OCI-LY7 (cell line): ENCODE measurements around the gene SLBP. TPM values are rescaled to one million over a fixed set of nuclear protein-coding genes. Genes with fewer than 3 reads are reported as not detected.

ENCODE experiments used
- BruUV-seq: library from RNA; stranded (reverse); fragments of 400-500 nt; replicated peaks from 2 replicates; lab custom pipeline; 2021; lab: Mats Ljungman, UMichigan
- CTCF ChIA-PET: fragments of 300-600 bp; sonication (Branson Sonifier 250); formaldehyde crosslinking; loops from one replicate; lab custom pipeline; 2022; ENCODE audit warnings: antibody characterized with exemption; ENCODE audit not compliant: unreplicated experiment; lab: Charles Lee
- POLR2A ChIA-PET: fragments of 300-600 bp; sonication (Branson Sonifier 250); formaldehyde crosslinking; loops from one replicate; lab custom pipeline; 2022; ENCODE audit warnings: antibody characterized with exemption; lab: Charles Lee
- DNase-seq: peaks from one replicate; pipeline ENCODE4 v3.0.0-alpha.2; 2015; ENCODE audit warnings: low spot score
- H2AFZ ChIP-seq: fragments of 200-600 bp; sonication (generic), shearing (Covaris generic); 2 replicates; pipeline ENCODE4 v1.6.1; 2014; ENCODE audit warnings: mild to moderate bottlenecking, antibody characterized with exemption, low read length, moderate library complexity
- H3K27ac ChIP-seq: fragments of 200-600 bp; sonication (generic); 2 replicates; pipeline ENCODE4 v1.5.1; 2014; ENCODE audit warnings: mixed run types, low read depth, mild to moderate bottlenecking, moderate library complexity, low read length, inconsistent platforms; ENCODE audit not compliant: poor library complexity, severe bottlenecking
- H3K36me3 ChIP-seq: fragments of 200-600 bp; sonication (generic); 2 replicates; pipeline ENCODE4 v1.6.1; 2014; ENCODE audit warnings: mild to moderate bottlenecking, antibody characterized with exemption, low read length, moderate library complexity, mixed read lengths; ENCODE audit not compliant: insufficient read depth
- H3K4me1 ChIP-seq: fragments of 200-600 bp; sonication (generic); 2 replicates; pipeline ENCODE4 v1.5.1; 2014; ENCODE audit warnings: mild to moderate bottlenecking, low read length; ENCODE audit not compliant: insufficient read depth, poor library complexity, severe bottlenecking
- H3K4me2 ChIP-seq: fragments of 200-600 bp; sonication (generic); 2 replicates; pipeline ENCODE4 v1.6.1; 2014; ENCODE audit warnings: mild to moderate bottlenecking, low read length
- H3K4me3 ChIP-seq: fragments of 200-600 bp; sonication (generic); 2 replicates; pipeline ENCODE4 v1.5.1; 2014; ENCODE audit warnings: mild to moderate bottlenecking, low read depth, low read length; ENCODE audit not compliant: poor library complexity, severe bottlenecking
- H3K79me2 ChIP-seq: fragments of 200-600 bp; sonication (generic); 2 replicates; pipeline ENCODE4 v1.6.1; 2016; ENCODE audit warnings: low read depth, mild to moderate bottlenecking, low read length, moderate library complexity, mixed read lengths; ENCODE audit not compliant: insufficient read depth
- H3K9me2 ChIP-seq: fragments of 200-600 bp; sonication (generic); 2 replicates; pipeline ENCODE4 v1.6.1; 2016; ENCODE audit warnings: mild to moderate bottlenecking, low read length, mixed read lengths; ENCODE audit not compliant: insufficient read depth
- H3K9me3 ChIP-seq: fragments of 200-600 bp; sonication (generic); 2 replicates; pipeline ENCODE4 v1.6.1; 2014; ENCODE audit warnings: mild to moderate bottlenecking, mixed run types, low read length, mixed read lengths
- H4K20me1 ChIP-seq: fragments of 200-600 bp; sonication (generic); 2 replicates; pipeline ENCODE4 v1.6.1; 2014; ENCODE audit warnings: mild to moderate bottlenecking, antibody characterized with exemption, low read length, moderate library complexity, mixed read lengths; ENCODE audit not compliant: insufficient read depth
- CTCF ChIP-seq: fragments of 200-600 bp; sonication (generic); conservative IDR thresholded peaks from 2 replicates; pipeline ENCODE4 v1.5.1; 2014; ENCODE audit warnings: mild to moderate bottlenecking, antibody characterized with exemption, low read length, moderate library complexity, mixed read lengths
- EZH2phosphoT487 ChIP-seq: fragments of 200-600 bp; sonication (generic); IDR thresholded peaks from 2 replicates; pipeline ENCODE4 v1.6.1; 2018; ENCODE audit warnings: low read depth, borderline replicate concordance, mild to moderate bottlenecking, mixed run types, antibody characterized with exemption, low read length, moderate library complexity, mixed read lengths
- intact Hi-C: fragments of 100-400 bp; cut with micrococcal nuclease; formaldehyde crosslinking; loops from one replicate; pipeline ENCODE4 v1.10.0; 2022; ENCODE audit not compliant: unreplicated experiment
- total RNA-seq, 2 experiments: library from RNA; depleted of rRNA in 1 of 2; stranded (reverse); fragments of >200 nt in 1 of 2; shearing (Covaris generic) in 1 of 2; gene quantifications; 2 replicates each; pipeline ENCODE4 v1.2.3, GENCODE V29; 2014 to 2022

Gene SLBP
- total RNA-seq, 2 experiments from 2014 or later: 159 to 196 TPM

- no peaks in the 10 kb centered on the region for H3K4me1 ChIP-seq
- BruUV-seq: no TSS peak
- no peaks in the 10 kb centered on the region for H3K9me2 ChIP-seq
- DNase-seq: no peak
- intact Hi-C loops: no loop called here
- no peaks in the 10 kb centered on the region for H3K36me3 ChIP-seq
- H4K20me1 ChIP-seq: no peaks in the 10 kb centered on the region
- no peaks in the 10 kb centered on the region for H3K9me3 ChIP-seq
- TF ChIP-seq CTCF (no peak), EZH2phosphoT487 (no peak)
- no peak overlapping the region for H2AFZ ChIP-seq
- H3K79me2 ChIP-seq: no peaks in the 10 kb centered on the region
- no peak overlapping the region for H3K4me3 ChIP-seq
- POLR2A ChIA-PET: no interaction called here
- no peak overlapping the region for H3K4me2 ChIP-seq
- CTCF ChIA-PET: no interaction called here
- no peak overlapping the region for H3K27ac ChIP-seq
Observed at GRCh38 chr4:1656132-1656531, 56.0 kb downstream of the SLBP start.

DNA sequence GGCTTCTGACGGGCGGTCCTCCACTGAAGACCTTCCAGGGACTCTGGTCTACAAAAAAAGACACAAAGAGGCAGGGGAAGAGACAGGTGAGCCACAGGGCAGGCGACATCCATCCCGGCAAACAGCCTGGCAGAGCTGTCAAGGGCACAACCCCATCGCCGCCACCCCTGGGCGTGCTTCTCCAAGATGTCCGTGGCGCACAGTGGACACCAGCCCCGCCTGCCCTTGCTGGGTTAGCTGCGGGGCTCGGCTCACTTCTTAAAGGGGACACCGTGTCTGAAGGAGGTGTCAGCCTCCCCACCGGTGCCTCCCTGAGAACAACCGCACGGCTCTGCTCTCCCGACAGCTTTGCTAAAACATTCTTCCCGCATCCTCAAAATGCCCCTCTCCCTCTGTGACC, 56.4 kb downstream of the SLBP start:
- TF ChIP-seq CTCF: no peak
- no peak for TF ChIP-seq EZH2phosphoT487
- intact Hi-C loops: no loop called here
- Histone ChIP-seq H3K9me3 (no peaks in the 10 kb centered on the region), H3K36me3 (no peaks in the 10 kb centered on the region), H3K4me1 (no peaks in the 10 kb centered on the region), H2AFZ (no peak overlapping the region), H3K79me2 (no peaks in the 10 kb centered on the region), H4K20me1 (no peaks in the 10 kb centered on the region), H3K9me2 (no peaks in the 10 kb centered on the region), H3K4me3 (no peak overlapping the region), H3K4me2 (no peak overlapping the region), H3K27ac (no peak overlapping the region)
- ChIA-PET CTCF (no interaction called here), POLR2A (no interaction called here)
- DNase-seq: no peak
- BruUV-seq: no TSS peak

DNA sequence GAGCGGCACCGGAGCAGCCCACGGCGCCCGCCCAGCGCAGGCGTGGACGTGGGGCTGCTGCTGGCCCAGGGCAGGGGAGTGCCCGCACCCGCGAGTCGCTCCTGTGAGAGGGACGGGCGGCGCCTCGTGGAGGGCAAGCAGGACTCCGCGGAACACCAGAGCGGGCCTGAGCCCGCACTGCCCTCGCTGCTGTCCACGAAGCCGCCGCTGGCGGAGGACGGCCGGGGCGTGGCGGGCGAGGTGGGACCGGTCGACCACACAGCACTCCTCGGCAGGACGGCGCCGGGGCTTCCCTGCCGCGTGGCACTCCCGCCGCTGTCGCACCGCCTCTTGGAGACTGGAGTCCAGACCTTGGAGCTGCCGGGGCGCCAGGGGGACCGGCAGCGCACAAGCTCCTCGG, 57.0 kb downstream of the SLBP start:
- no peak overlapping the region for H3K27ac ChIP-seq
- no peak overlapping the region for H2AFZ ChIP-seq
- H3K4me3 ChIP-seq: no peak overlapping the region
- no peaks in the 10 kb centered on the region for H3K4me1 ChIP-seq
- ChIA-PET POLR2A (no interaction called here), CTCF (no interaction called here)
- no peak for TF ChIP-seq CTCF
- TF ChIP-seq EZH2phosphoT487: no peak
- no TSS peak for BruUV-seq
- no peaks in the 10 kb centered on the region for H4K20me1 ChIP-seq
- H3K79me2 ChIP-seq: no peaks in the 10 kb centered on the region
- intact Hi-C loops: no loop called here
- H3K9me3 ChIP-seq: no peaks in the 10 kb centered on the region
- no peak for DNase-seq
- H3K4me2 ChIP-seq: no peak overlapping the region
- no peaks in the 10 kb centered on the region for H3K9me2 ChIP-seq
- no peaks in the 10 kb centered on the region for H3K36me3 ChIP-seq
